EL (cell line): ENCODE data around the gene FAM227A.
"Not testable (repeated sequence)": the region's sequence is repeated elsewhere in the genome, so short reads cannot be mapped to it uniquely, and the experiment has no call there.

Source experiments
- DNase-seq: peaks from one replicate; pipeline ENCODE4 v3.0.0-alpha.2; 2016

The FAM227A gene

GRCh38 chr22:38610234-38610633 lies 46.0 kb downstream of the FAM227A start:
- DNase-seq = no peak

GRCh38 chr22:38608992-38609750 lies 47.0 kb downstream of the FAM227A start:
- DNase-seq = no peak

- no peak for DNase-seq
Observed at GRCh38 chr22:38607680-38608079, 48.5 kb downstream of the FAM227A start.

- DNase-seq = no peak
Observed at GRCh38 chr22:38602166-38602565, 54.0 kb downstream of the FAM227A start.

GRCh38 chr22:38601221-38601764 lies 54.9 kb downstream of the FAM227A start:
- no peak for DNase-seq

- DNase-seq = no peak
Observed at GRCh38 chr22:38599466-38599865, 56.7 kb downstream of the FAM227A start.

DNA sequence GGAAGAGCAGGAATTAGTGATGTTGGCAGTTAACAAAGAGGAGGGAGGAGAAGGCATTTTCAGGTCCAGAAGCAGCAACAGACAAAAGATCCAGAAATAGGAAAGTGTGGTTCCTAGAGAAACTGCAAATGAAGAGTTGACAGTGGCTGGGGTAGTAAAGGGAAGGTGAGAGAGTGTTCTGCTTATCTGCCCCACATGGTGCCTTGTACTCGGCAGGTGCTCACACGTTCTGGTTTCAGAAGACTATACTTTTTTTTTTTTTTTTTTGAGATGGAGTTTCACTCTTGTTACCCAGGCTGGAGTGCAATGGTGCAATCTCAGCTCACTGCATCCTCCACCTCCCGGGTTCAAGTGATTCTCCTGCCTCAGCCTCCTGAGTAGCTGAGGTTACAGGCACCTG lies 73.3 kb downstream of the FAM227A start:
- not testable (repeated sequence) for DNase-seq

GRCh38 chr22:38578505-38578904 lies 77.7 kb downstream of the FAM227A start:
- DNase-seq = no peak

DNA sequence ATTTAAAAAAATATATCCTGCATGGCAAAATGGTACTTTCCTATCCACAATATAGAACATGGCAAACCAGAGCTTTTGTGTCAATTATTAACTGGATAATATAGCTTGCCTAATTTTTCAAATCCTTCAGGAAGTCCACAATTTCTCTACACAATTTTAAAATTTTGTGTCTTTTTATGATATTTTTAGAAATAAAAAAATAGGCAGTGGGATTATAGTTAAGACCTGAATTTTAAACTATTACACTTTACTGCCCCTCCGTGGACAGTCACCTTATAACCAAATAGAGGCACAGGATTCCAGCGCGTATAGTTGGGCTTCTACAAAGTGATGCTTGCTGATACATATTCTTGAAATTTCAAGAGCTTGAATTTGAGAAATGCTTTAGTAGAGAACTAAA lies 84.1 kb downstream of the FAM227A start:
- DNase-seq = peak; percentile 51

DNA sequence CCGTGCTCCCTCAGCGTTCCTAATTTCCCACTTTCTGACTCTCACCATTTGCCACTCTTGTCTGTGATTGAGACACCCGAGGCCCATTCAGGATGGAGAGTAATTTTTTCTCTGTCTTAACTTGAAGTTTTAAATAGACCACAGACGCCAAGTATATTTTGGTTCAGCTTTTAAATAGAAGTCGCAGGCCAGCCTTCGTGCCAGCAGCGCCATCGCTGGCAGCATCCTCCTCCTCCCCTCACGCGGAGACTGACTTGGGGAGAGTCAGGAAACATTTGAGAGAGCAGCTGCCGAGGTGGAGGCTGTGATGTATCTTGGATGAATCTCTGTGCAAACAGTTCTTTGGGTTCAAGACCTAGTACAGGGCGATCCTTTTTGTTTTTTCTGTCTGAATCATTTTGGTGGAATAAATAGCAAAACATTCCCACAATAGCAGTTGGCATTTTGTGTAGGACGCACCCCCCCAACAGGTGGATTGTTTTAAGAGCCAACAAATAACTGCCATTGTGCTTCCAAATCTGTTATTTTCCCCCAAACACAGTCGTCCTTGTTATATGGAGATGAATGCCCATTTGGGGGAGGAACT lies 85.3 kb downstream of the FAM227A start:
- peak; percentile 44 for DNase-seq

GRCh38 chr22:38569972-38570778 lies 86.0 kb downstream of the FAM227A start, which contains the start of gene DMC1:
DMC1 (minus strand) TSS chr22:38570183; CDS start chr22:38568256, 1,927 bp downstream.
- DNase-seq = peak; percentile 95

GRCh38 chr22:38569181-38569971 lies 86.8 kb downstream of the FAM227A start:
- no peak for DNase-seq

DNA sequence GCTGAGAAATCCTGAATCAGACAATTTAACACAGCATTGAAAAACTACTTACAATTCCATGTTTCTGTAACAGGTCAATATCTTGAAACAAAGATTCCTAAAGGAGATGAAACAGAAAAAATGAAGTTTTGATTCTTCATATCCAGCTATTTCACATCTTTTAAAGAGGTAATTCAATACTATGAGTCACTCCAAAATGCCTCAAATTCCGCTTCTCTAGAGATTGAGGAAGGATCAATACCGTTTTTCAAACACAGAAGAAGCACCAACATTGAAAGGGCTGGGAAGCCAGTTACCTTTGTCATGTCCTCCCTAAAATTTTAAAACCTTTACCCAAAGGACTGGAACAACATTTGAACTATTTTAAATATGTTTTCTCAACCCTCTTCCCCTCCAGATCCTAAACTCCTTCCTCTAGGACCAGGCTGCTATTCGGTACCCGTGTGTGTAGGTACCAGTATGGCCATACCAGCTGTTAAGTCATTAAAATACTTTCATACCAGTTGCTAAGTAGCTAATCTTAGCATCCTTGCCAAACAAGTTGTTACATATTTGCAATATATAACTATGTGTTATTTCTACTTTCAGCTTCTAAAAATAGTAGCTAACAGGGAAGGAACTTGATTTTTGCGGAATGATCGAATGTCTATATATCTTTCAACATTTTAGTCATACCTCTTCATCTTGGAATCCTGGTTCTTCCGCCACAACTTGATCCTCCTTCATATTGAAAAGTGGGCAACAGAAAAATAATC lies 88.5 kb downstream of the FAM227A start:
- no peak for DNase-seq

- DNase-seq = no peak
Observed at GRCh38 chr22:38566726-38567504, 89.3 kb downstream of the FAM227A start.

GRCh38 chr22:38565441-38565840 lies 90.8 kb downstream of the FAM227A start:
- no peak for DNase-seq

DNA sequence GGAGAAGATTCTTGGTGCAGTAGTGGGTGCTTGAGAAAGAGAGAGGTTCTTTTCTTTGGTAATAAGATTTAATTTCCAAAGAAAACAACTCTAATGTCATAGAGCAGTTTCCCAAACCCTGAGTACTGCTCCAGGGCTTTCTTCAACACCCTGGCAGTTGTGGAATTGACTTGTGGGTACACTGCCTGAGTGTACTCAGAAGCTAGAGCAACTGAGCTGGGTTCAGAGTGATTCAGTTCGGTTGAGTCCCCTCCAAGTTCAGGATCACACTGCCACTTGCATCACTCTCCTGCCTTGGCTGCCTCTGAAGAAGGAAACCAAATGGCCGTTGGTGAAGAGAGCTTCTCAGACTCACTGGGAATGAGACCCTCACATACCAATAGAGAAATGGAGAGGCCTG lies 91.5 kb downstream of the FAM227A start:
- no peak for DNase-seq

DNA sequence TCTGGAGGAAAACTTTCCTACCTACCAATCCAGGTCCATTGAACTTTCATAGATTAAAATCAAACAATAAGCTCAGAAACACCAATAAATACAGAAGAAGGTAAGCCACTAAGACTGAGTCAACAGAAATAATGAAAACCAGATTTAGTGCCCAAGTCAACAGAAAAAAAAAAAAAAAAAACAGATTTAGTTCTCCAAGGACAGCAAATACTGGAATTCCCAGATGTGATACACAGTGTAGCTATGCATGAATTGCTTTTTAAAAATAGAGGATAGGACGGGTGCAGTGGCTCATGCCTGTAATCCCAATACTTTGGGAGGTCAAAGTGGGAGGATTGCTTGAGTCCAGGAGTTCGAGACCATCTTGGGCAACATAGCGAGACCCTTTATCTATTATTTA lies 101.9 kb downstream of the FAM227A start:
- peak; percentile 47 for DNase-seq

DNA sequence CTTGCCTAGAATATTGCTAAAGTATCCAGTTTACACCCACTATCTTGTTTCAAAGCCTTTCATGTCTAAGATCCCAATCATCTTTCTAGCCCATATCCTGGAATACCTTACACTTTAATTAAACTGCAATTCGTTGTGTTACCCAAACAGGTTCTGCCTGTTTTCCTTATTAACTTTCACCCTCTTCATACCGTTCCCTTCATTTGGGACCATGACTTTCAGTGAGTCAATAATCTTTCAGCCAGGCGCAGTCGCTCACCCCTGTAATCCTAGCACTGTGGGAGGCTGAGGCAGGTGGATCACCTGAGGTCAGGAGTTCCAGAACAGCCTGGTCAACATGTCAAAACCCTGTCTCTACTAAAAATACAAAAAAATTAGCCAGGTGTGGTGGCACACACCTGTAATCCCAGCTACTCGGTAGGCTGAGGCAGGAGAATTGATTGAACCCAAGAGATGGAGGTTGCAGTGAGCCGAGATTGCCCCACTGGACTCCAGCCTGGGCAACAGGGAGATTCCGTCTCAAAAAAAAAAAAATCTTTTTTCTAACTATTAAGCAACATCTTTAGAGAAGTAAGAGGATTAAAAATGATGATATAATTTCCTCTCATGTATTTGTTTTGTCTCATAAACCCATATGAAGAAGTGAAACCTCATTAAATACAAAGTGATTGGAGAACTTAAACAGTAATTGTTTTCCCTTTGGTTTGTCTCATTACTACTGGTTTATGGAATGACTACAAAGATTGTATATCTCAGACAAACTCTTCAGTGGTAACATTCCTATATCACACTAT lies 106.9 kb downstream of the FAM227A start:
- DNase-seq = no peak

- DNase-seq = no peak
Observed at GRCh38 chr22:38540701-38541100, 115.5 kb downstream of the FAM227A start.
